Neural progenitor cell (in vitro differentiated cells): ENCODE data around the gene ZNF587B.

Source experiments
- CTCF ChIP-seq: fragments of 200-600 bp; sonication (generic); IDR thresholded peaks from 2 replicates; pipeline ENCODE4 v1.5.1; 2017; ENCODE audit warnings: antibody characterized with exemption, mild to moderate bottlenecking
- EZH2 ChIP-seq: fragments of 200-600 bp; sonication (generic); IDR thresholded peaks from 2 replicates; pipeline ENCODE4 v1.6.1; 2017; ENCODE audit warnings: antibody characterized with exemption, mild to moderate bottlenecking, moderate library complexity
- EZH2phosphoT487 ChIP-seq: fragments of 200-600 bp; sonication (generic); IDR thresholded peaks from 2 replicates; pipeline ENCODE4 v1.6.1; 2017; ENCODE audit warnings: antibody characterized with exemption

GRCh38 chr19:57886046-57886445, 55.9 kb downstream of the ZNF587B start:
- TF ChIP-seq EZH2 (no peak), CTCF (no peak), EZH2phosphoT487 (no peak)
